ENCODE data around the gene CHST3.

Gene CHST3

DNA sequence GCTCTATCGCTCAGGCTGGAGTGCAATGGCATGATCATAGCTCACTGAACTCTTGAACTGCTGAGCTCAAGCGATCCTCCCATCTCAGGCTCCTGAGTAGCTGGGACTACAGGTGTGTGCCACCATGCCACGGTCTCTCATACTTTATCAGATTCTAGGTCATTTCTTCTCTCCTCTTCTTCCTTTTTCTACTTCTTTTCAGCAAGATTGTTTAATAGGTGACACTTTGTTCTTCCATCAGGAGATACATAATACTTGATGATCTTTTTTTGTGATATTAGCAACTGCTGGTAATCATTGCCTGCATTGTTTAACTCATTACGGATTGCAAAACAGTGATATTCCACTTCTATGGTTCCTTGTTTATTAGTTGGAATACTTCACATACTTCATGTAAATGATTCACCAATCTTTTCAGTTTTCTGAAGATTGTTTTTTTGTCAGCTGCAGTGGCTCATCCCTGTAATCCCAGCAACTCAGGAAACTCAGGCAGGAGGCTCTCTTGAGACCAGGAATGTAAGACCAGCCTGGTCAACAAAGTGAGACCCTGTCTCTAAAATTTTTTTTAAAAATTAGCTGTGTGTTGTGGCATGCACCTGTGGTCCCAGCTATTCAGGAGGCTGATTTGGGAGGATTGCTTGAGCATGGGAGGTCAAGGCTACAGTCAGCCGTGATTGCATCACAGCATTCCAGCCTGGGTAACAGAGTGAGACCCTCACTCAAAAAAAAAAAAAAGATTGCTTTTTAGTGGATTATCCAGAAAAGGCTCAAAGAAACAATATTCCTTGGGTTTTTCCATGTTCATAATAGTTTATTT is 36.2 kb upstream of the CHST3 start:
- Histone ChIP-seq H3K4me1 (ENCODE audit: insufficient read depth, poor library complexity, severe bottlenecking) (no peaks in the 10 kb centered on the region), H3K9me3 (ENCODE audit: severe bottlenecking) (peaks cover 2% of the 10 kb centered on the region), H3K27ac (ENCODE audit: poor library complexity, severe bottlenecking) (no peak overlapping the region), H3K36me3 (ENCODE audit: low read depth) (no peaks in the 10 kb centered on the region), H3K4me3 (ENCODE audit: severe bottlenecking) (no peak overlapping the region), H3K27me3 (ENCODE audit: insufficient read depth, poor library complexity, severe bottlenecking) (no peaks in the 10 kb centered on the region)
- DNase-seq (ENCODE audit: low spot score) = no peak
- TF ChIP-seq, protein P1, sequence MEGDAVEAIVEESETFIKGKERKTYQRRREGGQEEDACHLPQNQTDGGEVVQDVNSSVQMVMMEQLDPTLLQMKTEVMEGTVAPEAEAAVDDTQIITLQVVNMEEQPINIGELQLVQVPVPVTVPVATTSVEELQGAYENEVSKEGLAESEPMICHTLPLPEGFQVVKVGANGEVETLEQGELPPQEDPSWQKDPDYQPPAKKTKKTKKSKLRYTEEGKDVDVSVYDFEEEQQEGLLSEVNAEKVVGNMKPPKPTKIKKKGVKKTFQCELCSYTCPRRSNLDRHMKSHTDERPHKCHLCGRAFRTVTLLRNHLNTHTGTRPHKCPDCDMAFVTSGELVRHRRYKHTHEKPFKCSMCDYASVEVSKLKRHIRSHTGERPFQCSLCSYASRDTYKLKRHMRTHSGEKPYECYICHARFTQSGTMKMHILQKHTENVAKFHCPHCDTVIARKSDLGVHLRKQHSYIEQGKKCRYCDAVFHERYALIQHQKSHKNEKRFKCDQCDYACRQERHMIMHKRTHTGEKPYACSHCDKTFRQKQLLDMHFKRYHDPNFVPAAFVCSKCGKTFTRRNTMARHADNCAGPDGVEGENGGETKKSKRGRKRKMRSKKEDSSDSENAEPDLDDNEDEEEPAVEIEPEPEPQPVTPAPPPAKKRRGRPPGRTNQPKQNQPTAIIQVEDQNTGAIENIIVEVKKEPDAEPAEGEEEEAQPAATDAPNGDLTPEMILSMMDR (IDR thresholded peaks at IDR 0.05; ENCODE audit: poor library complexity, severe bottlenecking) = no peak
- ATAC-seq (ENCODE audit: low read depth) = peak; percentile 66

DNA sequence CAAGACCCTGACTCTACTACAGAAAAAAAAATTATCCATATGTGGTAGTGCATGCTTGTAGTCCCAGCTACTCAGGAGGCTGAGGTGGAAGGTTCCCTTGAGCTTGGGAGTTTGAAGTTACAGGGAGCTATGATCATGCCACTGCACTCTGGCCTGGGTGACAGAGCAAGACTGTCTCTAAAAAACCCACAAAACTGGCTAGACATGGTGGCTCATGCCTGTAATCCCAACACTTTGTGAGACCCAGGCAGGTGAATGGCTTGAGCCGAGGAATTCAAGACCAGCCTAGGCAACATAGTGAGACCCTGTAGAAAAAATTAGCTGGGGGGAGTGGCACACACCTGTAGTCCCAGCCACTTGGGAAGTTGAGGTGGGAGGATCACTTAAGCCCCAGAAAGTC is 32.9 kb upstream of the CHST3 start:
- no peak overlapping the region for H3K27ac ChIP-seq (ENCODE audit: poor library complexity, severe bottlenecking)

DNA sequence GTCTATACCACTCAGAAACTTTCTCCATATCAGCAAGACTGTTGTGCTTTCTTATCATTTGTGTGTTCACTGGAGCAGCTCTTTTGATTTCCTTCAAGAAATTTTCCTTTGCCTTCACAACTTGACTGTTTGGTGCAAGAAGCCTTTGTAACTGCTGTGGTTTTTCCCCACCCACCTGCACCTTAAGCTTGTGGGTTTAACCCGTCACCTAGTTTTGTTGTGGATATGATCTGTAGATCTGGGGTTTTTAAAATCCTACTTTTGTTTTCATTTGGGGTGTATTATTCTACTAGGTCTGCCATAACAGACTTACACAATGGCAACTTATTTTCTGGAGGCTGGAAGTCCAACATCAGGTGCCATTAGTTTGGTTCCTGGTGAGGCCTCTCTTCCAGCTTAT is 30.5 kb upstream of the CHST3 start:
- ATAC-seq (ENCODE audit: low read depth) (no peak), DNase-seq (ENCODE audit: low spot score) (no peak)
- H3K27me3 ChIP-seq (ENCODE audit: insufficient read depth, poor library complexity, severe bottlenecking) = no peaks in the 10 kb centered on the region
- no peaks in the 10 kb centered on the region for H3K36me3 ChIP-seq (ENCODE audit: low read depth)
- no peak overlapping the region for H3K4me3 ChIP-seq (ENCODE audit: severe bottlenecking)
- TF ChIP-seq, protein P1 (IDR thresholded peaks at IDR 0.05; ENCODE audit: poor library complexity, severe bottlenecking) = no peak
- no peaks in the 10 kb centered on the region for H3K4me1 ChIP-seq (ENCODE audit: insufficient read depth, poor library complexity, severe bottlenecking)
- no peak overlapping the region for H3K27ac ChIP-seq (ENCODE audit: poor library complexity, severe bottlenecking)
- peaks cover 2% of the 10 kb centered on the region for H3K9me3 ChIP-seq (ENCODE audit: severe bottlenecking)

More for the DNA sequence above, 32.9 kb upstream of the CHST3 start:
- no peaks in the 10 kb centered on the region for H3K36me3 ChIP-seq (ENCODE audit: low read depth)
- H3K27me3 ChIP-seq (ENCODE audit: insufficient read depth, poor library complexity, severe bottlenecking) = no peaks in the 10 kb centered on the region
- TF ChIP-seq, protein P1 (IDR thresholded peaks at IDR 0.05; ENCODE audit: poor library complexity, severe bottlenecking) = no peak
- ATAC-seq (ENCODE audit: low read depth) (no peak), DNase-seq (ENCODE audit: low spot score) (no peak)
- no peak overlapping the region for H3K4me3 ChIP-seq (ENCODE audit: severe bottlenecking)
- no peaks in the 10 kb centered on the region for H3K4me1 ChIP-seq (ENCODE audit: insufficient read depth, poor library complexity, severe bottlenecking)
- peaks cover 2% of the 10 kb centered on the region for H3K9me3 ChIP-seq (ENCODE audit: severe bottlenecking)

DNA sequence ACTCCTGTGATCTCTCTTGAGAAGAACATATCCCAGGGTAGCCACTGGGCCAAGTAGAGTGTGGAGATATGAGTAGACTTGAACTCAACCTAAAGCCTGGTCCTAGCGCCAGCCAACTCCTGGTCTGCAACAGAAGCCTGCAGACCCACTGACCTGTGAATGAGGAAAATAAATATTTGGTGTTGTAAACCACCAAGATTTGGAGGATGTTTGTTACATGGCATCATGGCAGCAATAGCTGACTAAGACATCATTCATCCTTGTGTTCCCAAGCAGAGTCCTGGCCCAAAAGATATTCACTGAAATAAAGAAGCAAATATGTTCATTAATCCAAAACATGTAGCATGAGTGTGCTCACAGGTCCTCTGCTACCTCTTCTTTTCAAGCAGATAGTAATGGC is 26.0 kb upstream of the CHST3 start:
- Histone ChIP-seq H3K36me3 (ENCODE audit: low read depth) (no peaks in the 10 kb centered on the region), H3K4me3 (ENCODE audit: severe bottlenecking) (no peak overlapping the region), H3K9me3 (ENCODE audit: severe bottlenecking) (no peaks in the 10 kb centered on the region), H3K27me3 (ENCODE audit: insufficient read depth, poor library complexity, severe bottlenecking) (no peaks in the 10 kb centered on the region), H3K4me1 (ENCODE audit: insufficient read depth, poor library complexity, severe bottlenecking) (no peaks in the 10 kb centered on the region), H3K27ac (ENCODE audit: poor library complexity, severe bottlenecking) (peak overlapping the region; percentile 10)
- DNase-seq (ENCODE audit: low spot score) = no peak
- TF ChIP-seq, protein P1 (IDR thresholded peaks at IDR 0.05; ENCODE audit: poor library complexity, severe bottlenecking) = no peak
- no peak for ATAC-seq (ENCODE audit: low read depth)

DNA sequence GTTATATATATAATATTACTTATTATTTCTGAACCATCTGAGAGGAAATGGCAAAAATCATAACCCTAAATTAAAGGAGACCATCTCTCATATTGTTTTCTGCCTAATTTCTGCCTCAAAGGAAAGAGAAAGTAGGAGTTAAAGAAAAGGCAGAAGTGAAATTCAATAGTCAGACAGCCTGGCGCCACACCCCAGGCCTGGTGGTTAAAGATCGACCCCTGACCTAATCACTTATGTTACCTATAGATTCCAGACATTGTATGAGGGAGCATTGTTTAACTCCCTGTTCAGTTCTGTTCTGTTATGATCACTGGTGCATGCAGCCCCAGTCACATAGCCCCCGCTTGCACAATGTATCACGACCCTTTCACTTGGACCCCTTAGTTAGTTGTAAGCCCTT is 24.9 kb upstream of the CHST3 start:
- Histone ChIP-seq H3K4me1 (ENCODE audit: insufficient read depth, poor library complexity, severe bottlenecking) (no peaks in the 10 kb centered on the region), H3K4me3 (ENCODE audit: severe bottlenecking) (no peak overlapping the region), H3K27me3 (ENCODE audit: insufficient read depth, poor library complexity, severe bottlenecking) (no peaks in the 10 kb centered on the region), H3K9me3 (ENCODE audit: severe bottlenecking) (no peaks in the 10 kb centered on the region), H3K36me3 (ENCODE audit: low read depth) (no peaks in the 10 kb centered on the region), H3K27ac (ENCODE audit: poor library complexity, severe bottlenecking) (no peak overlapping the region)
- TF ChIP-seq, protein P1 (IDR thresholded peaks at IDR 0.05; ENCODE audit: poor library complexity, severe bottlenecking) = no peak
- DNase-seq (ENCODE audit: low spot score) (no peak), ATAC-seq (ENCODE audit: low read depth) (no peak)

All from RWPE2 (cell line).